ENCODE measurements around the gene ESYT2. TPM values are rescaled to one million over a fixed set of nuclear protein-coding genes. Genes with fewer than 3 reads are reported as not detected.

ESYT2 gene
- total and polyA plus RNA-seq, 9 of the 15 experiments (the other 6 are each of a cell fraction or from before 2014, with no cell fraction given): 5.8 to 86.9 (median 64.7) TPM

- Histone ChIP-seq H3K27ac (ENCODE audit: extremely low read depth, low read depth, low read length) (no peak overlapping the region), H3K79me2 (ENCODE audit: control insufficient read depth, insufficient read depth, low read length) (peaks cover 56% of the 10 kb centered on the region), H3K9ac (ENCODE audit: insufficient read depth in 1 of 2, low read depth in 2 of 2, low read length in 2 of 2) (no peak overlapping the region), H3K9me3 (replicated peaks; ENCODE audit: control insufficient read depth, insufficient read depth, low read depth, low read length) (no peaks in the 10 kb centered on the region), H4K20me1 (replicated peaks; ENCODE audit: control insufficient read depth, insufficient read depth, low read length) (0 out of 2 replicates have a peak, but pooled peaks cover 3% of the 10 kb centered on the region), H3K27me3 (ENCODE audit: control insufficient read depth in 2 of 2, insufficient read depth in 2 of 2, low read length in 2 of 2) (no peaks in the 10 kb centered on the region), H3K9me1 (ENCODE audit: control insufficient read depth, insufficient read depth, low read length) (peaks cover 4% of the 10 kb centered on the region), H2AFZ (ENCODE audit: low read depth, low read length) (no peak overlapping the region), H3K4me3 (no peak overlapping the region), H3K4me1 (replicated peaks in 1 of 2; ENCODE audit: control insufficient read depth in 2 of 2, insufficient read depth in 2 of 2, low read length in 2 of 2) (peaks cover 0 to 3% of the 10 kb centered on the region in 2 experiments; a peak in 1 of 5 replicates), H3K4me2 (ENCODE audit: insufficient read depth, low read length) (no peak overlapping the region), H3K36me3 (ENCODE audit: control insufficient read depth, insufficient read depth, low read length) (peaks cover 94% of the 10 kb centered on the region)
- no TSS peak for BruUV-seq (replicated peaks)
- intact Hi-C loops (cut with micrococcal nuclease) (no loop called here), in situ Hi-C loops (cut with MboI) (loop anchor here (10.0 kb wide), 1 partner anchor 280 kb away; no protein-coding TSS in a partner anchor)
- DNase-seq (ENCODE audit: extremely low read depth in 1 of 4, low spot score in 3 of 4) (no peak), FAIRE-seq (no peak), ATAC-seq (peak; percentile 15)
- CTCF ChIA-PET (ENCODE audit: low intra/inter-chr PET ratio): interaction anchor here (1.1 kb wide), 1 partner anchor 335 kb away, joined by 3 read pairs; no protein-coding TSS in a partner anchor
- 66% methylated on average over 6 of the region's 6 CpGs for WGBS (ENCODE audit: insufficient coverage, low coverage, missing lambda C conversion rate)
- POLR2A ChIA-PET: interaction anchor here (0.6 to 2.7 kb wide), 7 partner anchors 8 to 298 kb away, joined by 3 to 17 read pairs (median 3); partner anchors contain the start of gene NCAPG2
- no peak for TF ChIP-seq MAX (CRISPR knock-in tag; IDR thresholded peaks at IDR 0.05)
- no peak for TF ChIP-seq THAP12 (CRISPR knock-in tag; IDR thresholded peaks at IDR 0.05)
- TF ChIP-seq POLR2B (IDR thresholded peaks at IDR 0.05; ENCODE audit: low read depth, partially characterized antibody): peak; percentile 68
- TF ChIP-seq SRSF1 (IDR thresholded peaks at IDR 0.05; ENCODE audit: low read depth, low read length): no peak
- no peak for TF ChIP-seq SMARCA4 (IDR thresholded peaks at IDR 0.05)
- no peak for TF ChIP-seq CLOCK (CRISPR knock-in tag; IDR thresholded peaks at IDR 0.05; ENCODE audit: borderline replicate concordance)
- TF ChIP-seq THRAP3 (IDR thresholded peaks at IDR 0.05; ENCODE audit: borderline replicate concordance): no peak
- no peak for TF ChIP-seq KAT7 (CRISPR knock-in tag; IDR thresholded peaks at IDR 0.05; ENCODE audit: borderline replicate concordance)
- no peak for TF ChIP-seq TFAM (CRISPR knock-in tag; conservative IDR thresholded peaks at IDR 0.05)
- TF ChIP-seq RAD51 (IDR thresholded peaks at IDR 0.05; ENCODE audit: borderline replicate concordance, low read depth): no peak
- no peak for TF ChIP-seq SIN3B (IDR thresholded peaks at IDR 0.05; ENCODE audit: low read depth)
- no peak for TF ChIP-seq ZNF175 (CRISPR knock-in tag; IDR thresholded peaks at IDR 0.05; ENCODE audit: low read depth)
- TF ChIP-seq TAF15 (IDR thresholded peaks at IDR 0.05; ENCODE audit: low read depth, low read length): no peak
- no peak for TF ChIP-seq DLX4 (CRISPR knock-in tag; IDR thresholded peaks at IDR 0.05)
- TF ChIP-seq TEAD1 (CRISPR knock-in tag; IDR thresholded peaks at IDR 0.05): no peak
- TF ChIP-seq TAL1 (IDR thresholded peaks at IDR 0.05): no peak
- TF ChIP-seq CGGBP1 (CRISPR knock-in tag; IDR thresholded peaks at IDR 0.05): no peak
- no peak for TF ChIP-seq RHOXF2B (CRISPR knock-in tag; conservative IDR thresholded peaks at IDR 0.05)
These were observed 134.7 kb downstream of the ESYT2 start for GRCh38 chr7:158694650-158695049.

Measured in K562 (cell line).